ENCODE data around the gene DAAM1. TPM values are rescaled to one million over a fixed set of nuclear protein-coding genes. Genes with fewer than 3 reads are reported as not detected.

Gene DAAM1
- polyA plus RNA-seq, 1 of the 3 experiments (the other 2 are of a cell fraction): 5.1 TPM

DNA sequence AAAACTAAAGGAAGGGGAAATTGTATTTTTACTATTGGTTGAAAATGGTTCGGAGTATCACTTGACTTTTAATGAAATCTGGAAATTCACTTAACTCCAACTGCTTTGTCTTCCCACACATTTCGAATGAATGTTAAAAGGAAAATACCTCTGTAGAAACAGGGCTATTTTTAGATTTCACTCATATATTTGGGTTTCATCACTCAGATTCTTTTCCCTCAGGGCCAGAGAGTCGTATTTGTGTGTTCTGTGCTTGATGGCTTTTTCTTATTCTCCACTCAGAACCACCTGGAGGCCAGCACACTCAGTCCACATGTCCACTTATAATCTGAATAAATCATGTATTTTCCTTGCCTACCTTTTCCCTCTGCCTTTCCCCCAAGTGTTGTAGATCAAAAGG is 40.0 kb downstream of the DAAM1 start:
- 66% methylated on average over 3 of the region's 3 CpGs for WGBS (ENCODE audit: low lambda C conversion rate)
- Histone ChIP-seq H3K36me3 (replicated peaks in 1 of 2; ENCODE audit: control insufficient read depth in 1 of 2, insufficient read depth in 2 of 2, low read length in 1 of 2) (peaks cover 0 to 4% of the 10 kb centered on the region in 2 experiments), H3F3A (replicated peaks; ENCODE audit: insufficient read depth) (no peaks in the 10 kb centered on the region), H3K9ac (no peak overlapping the region), H3K79me2 (ENCODE audit: insufficient read depth) (peaks cover 15% of the 10 kb centered on the region), H3K4me3 (ENCODE audit: low read depth in 2 of 2, low read length in 1 of 2) (no peak overlapping the region), H3K4me2 (no peak overlapping the region), H3K9me2 (no peaks in the 10 kb centered on the region), H4K20me1 (ENCODE audit: insufficient read depth) (no peaks in the 10 kb centered on the region; the same call in 1 of the 2 replicates), H3K27me3 (ENCODE audit: insufficient read depth) (no peaks in the 10 kb centered on the region), H3K27ac (ENCODE audit: low read depth in 2 of 2, low read length in 1 of 2) (no peak overlapping the region), H3K9me3 (no peaks in the 10 kb centered on the region), H3K4me1 (ENCODE audit: control insufficient read depth in 1 of 2, insufficient read depth in 2 of 2, low read depth in 1 of 2, low read length in 1 of 2) (peaks cover 0 to 11% of the 10 kb centered on the region in 2 experiments; a peak in 2 of 4 replicates), H2AFZ (ENCODE audit: low read depth) (no peak overlapping the region)
- TF ChIP-seq, protein P1, sequence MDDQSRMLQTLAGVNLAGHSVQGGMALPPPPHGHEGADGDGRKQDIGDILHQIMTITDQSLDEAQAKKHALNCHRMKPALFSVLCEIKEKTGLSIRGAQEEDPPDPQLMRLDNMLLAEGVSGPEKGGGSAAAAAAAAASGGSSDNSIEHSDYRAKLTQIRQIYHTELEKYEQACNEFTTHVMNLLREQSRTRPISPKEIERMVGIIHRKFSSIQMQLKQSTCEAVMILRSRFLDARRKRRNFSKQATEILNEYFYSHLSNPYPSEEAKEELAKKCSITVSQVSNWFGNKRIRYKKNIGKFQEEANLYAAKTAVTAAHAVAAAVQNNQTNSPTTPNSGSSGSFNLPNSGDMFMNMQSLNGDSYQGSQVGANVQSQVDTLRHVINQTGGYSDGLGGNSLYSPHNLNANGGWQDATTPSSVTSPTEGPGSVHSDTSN (IDR thresholded peaks at IDR 0.05): no peak
- TF ChIP-seq POLR2AphosphoS5 (IDR thresholded peaks at IDR 0.05; ENCODE audit: low read depth, low read length) (no peak), FOXM1 (IDR thresholded peaks at IDR 0.05; ENCODE audit: low read depth) (no peak), CHD2 (IDR thresholded peaks at IDR 0.05; ENCODE audit: low read length, partially characterized antibody) (no peak), TEAD4 (IDR thresholded peaks at IDR 0.05; ENCODE audit: borderline replicate concordance, insufficient read depth) (no peak), MAX (IDR thresholded peaks at IDR 0.05; ENCODE audit: low read depth) (no peak), YY1 (IDR thresholded peaks at IDR 0.05; ENCODE audit: low read depth) (no peak), FOSL2 (IDR thresholded peaks at IDR 0.05; ENCODE audit: borderline replicate concordance, low read depth) (no peak), SMC3 (IDR thresholded peaks at IDR 0.05; ENCODE audit: low read depth, low read length) (no peak), NRF1 (IDR thresholded peaks at IDR 0.05; ENCODE audit: low read depth, low read length) (no peak), GABPA (IDR thresholded peaks at IDR 0.05; ENCODE audit: low read depth) (no peak), GATA2 (CRISPR knock-in tag; IDR thresholded peaks at IDR 0.05) (no peak), TAF1 (IDR thresholded peaks at IDR 0.05; ENCODE audit: borderline replicate concordance, low read depth, low read length) (no peak), EP300 (IDR thresholded peaks at IDR 0.05; ENCODE audit: borderline replicate concordance in 1 of 2, low read depth in 1 of 2, low read length in 1 of 2) (no peak), ZBTB33 (IDR thresholded peaks at IDR 0.05; ENCODE audit: borderline replicate concordance, low read depth) (no peak), TCF12 (IDR thresholded peaks at IDR 0.05) (no peak), JUND (IDR thresholded peaks at IDR 0.05) (no peak), EZH2phosphoT487 (IDR thresholded peaks at IDR 0.05; ENCODE audit: borderline replicate concordance, low read depth) (no peak)
- TF ChIP-seq, protein P2, sequence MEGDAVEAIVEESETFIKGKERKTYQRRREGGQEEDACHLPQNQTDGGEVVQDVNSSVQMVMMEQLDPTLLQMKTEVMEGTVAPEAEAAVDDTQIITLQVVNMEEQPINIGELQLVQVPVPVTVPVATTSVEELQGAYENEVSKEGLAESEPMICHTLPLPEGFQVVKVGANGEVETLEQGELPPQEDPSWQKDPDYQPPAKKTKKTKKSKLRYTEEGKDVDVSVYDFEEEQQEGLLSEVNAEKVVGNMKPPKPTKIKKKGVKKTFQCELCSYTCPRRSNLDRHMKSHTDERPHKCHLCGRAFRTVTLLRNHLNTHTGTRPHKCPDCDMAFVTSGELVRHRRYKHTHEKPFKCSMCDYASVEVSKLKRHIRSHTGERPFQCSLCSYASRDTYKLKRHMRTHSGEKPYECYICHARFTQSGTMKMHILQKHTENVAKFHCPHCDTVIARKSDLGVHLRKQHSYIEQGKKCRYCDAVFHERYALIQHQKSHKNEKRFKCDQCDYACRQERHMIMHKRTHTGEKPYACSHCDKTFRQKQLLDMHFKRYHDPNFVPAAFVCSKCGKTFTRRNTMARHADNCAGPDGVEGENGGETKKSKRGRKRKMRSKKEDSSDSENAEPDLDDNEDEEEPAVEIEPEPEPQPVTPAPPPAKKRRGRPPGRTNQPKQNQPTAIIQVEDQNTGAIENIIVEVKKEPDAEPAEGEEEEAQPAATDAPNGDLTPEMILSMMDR (IDR thresholded peaks at IDR 0.05): no peak
- CTCF ChIA-PET: no interaction called here
- POLR2A ChIA-PET: no interaction called here
- no peak for DNase-seq
